Measurements from ENCODE around the gene FRMD4A.
"Not testable (repeated sequence)": the region's sequence is repeated elsewhere in the genome, so short reads cannot be mapped to it uniquely, and the experiment has no call there.

- TF ChIP-seq CTCF, EZH2 (IDR thresholded peaks at IDR 0.05): not testable (repeated sequence)
Measured at GRCh38 chr10:14213703-14214102, 117.0 kb downstream of the FRMD4A start.

All from neural progenitor cell (in vitro differentiated cells).